GM10847 (cell line): ENCODE data around the gene AGBL1.

Source experiments
- POLR2A ChIP-seq: IDR thresholded peaks from 2 replicates; pipeline ENCODE4 v1.6.1; 2011; ENCODE audit not compliant: insufficient read length; ENCODE audit errors: extremely low read depth

Gene AGBL1

DNA sequence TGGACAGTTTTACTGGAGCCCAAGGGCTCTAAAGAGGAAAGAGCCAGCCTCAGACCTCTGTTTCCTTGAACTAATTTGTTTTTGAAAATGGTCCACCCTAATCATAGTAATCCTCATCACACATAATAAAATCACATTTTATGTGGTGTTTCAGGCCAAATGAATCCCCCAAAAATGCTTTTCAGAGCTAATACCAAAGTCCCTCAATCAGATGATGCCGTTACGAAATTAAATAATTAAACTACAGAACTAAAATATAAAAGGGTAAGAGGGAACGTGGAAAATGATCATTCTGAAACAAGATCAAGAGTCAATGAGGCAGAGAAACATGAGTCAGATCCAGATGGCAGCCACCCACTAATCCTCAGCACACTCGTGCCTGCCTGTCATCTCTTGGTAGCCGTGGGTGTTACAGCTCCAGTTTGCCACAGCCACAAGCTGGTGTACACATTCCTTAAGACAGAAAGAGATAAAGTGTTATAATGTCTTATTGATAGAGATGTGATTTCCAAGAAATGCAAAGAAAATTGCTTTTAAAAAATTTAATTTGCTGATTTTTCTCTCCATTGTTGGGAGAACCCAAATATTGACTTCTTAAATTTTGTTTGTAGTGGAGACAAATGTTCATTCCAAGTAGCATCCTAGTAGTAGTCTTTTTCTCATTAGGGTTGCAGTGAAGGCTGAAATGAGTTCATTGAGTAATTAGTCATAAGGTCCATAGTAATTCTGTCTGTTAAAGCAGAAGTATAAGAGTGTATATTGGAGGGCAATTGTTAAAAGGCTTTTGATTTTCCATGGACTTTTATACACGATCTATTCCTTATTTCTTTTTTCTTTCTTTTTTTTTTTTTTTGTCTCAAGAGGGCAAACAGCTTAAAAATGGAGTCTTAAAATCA, 104.2 kb downstream of the AGBL1 start:
- TF ChIP-seq POLR2A = no peak

DNA sequence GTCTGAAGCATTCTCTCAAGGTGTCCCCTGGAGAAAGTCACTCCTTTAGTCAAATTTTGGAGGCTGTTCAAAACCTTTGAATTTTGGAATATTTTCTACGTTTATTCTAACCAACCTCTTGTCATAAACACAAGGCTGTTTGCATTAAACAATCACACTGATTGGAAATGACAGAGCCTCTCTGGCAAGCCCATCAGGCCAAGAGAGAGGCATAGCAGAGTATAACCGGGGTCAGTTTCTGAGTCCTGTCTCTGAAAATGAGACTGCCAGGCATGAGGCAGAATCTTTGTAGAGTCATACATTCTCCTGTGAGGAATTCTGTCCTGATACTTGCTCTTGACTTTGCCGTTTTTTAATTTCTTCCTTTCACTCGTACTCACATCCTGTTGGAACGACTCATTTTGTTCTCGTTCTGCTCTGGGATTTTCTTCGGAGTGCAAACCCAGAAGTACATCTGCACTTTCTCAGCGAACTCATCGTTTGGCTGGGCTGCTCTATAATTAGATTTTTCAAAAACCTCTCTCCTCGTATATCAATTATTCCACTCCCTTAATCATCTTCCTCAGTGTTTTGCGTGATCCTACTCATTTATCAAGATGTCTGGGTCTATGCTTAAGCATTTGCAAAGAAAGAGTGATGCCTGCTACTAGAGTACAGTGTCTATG, 114.2 kb downstream of the AGBL1 start:
- TF ChIP-seq POLR2A = no peak

DNA sequence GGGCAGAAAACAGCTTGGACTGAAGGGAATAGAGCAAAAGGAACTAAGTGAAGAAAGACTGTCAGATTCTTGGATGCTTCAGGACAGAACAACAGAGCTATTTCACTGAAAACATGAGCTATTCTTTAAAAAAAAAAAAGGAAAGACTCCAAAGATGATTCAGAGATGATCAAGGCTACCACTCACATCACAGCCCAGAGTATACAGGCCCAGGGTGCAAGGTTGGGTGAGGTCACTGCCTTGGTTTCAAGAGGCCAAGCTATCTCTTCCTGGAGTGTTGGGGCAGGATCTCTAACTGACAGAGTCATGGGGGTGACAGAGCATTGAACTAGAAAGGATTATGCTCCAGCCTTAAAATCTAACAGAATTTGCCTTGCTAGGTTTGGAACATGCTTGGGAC, 118.1 kb downstream of the AGBL1 start:
- TF ChIP-seq POLR2A = no peak

DNA sequence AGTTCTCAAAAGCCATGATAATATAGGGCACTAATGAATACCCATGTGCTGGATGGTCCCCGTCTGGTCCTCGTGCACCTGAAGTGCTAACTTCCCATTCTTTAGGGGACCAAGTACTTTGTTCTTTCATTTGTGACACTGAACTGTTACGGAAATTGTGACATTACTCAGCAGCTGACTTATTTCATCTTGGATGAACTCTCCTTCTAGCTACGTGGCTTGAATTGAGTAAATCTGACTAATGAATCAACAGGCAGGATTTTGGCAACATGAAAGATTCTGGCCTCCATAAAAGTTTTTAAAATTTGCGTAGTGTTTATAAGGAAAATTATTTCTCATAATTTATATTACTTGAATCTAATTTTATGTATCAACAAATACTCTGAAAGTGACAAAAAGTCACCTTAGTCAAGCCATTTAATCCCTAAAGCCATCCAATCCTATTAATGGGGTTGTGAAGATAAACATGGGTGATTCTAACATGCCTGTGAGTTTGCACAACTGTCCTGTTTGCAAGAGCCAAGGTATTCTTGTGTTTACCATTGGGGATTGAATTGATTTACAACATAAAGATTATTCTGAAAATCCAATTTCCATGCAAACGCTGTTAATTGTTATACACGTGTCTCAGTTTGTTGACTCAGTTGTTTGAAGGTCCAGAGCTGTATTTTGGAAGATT, 119.9 kb downstream of the AGBL1 start:
- no peak for TF ChIP-seq POLR2A

DNA sequence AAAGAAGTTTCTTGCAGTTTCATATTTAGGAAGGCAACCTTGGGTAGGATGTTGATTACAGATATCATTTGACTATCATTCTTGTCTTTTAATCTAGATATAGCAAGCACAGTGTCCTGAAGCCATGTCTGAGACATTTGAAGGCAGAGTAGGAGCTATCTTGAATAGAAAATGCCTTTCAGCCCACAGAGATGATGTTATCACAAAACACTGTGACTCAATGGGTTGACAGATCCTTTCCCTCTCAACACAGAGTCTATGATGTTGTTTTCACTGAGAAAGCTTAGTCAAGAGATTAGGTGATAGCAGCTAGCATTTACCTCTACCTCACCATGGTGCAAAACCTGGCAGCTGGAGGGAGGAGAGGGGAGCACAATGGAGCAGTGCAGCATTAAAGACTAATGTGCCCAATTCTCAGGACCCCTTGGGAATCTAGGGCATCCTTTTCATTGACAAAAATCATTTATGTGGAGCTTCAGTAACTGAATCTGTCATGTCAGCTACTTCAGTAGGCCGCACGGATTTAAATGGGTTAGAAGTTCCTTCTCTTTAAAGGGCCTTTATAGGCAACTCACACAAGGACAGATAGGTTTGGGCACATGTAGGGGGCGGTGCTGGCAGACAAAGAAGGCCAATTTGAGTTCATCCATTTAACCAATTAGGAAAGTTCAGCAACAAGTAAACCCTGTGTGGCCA, 121.8 kb downstream of the AGBL1 start:
- no peak for TF ChIP-seq POLR2A

DNA sequence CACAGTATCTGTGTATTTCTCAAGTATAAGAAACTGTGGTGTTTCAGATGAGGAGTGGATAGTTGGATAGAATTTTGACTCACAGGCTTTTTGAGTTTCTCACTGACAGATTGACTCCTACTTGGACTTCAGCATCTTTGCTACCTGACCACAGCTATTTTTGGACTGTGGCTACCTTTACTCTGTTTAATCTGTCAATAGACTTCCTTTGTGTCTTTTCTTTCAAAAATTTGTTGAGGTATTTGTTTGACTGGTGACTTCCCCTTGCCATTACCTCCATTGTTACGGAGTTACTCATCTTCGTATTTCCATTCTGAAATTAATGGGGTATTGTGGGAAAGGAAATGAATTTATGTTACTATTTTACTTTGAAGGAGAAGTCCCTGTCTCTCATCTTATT, 123.8 kb downstream of the AGBL1 start:
- TF ChIP-seq POLR2A = no peak

DNA sequence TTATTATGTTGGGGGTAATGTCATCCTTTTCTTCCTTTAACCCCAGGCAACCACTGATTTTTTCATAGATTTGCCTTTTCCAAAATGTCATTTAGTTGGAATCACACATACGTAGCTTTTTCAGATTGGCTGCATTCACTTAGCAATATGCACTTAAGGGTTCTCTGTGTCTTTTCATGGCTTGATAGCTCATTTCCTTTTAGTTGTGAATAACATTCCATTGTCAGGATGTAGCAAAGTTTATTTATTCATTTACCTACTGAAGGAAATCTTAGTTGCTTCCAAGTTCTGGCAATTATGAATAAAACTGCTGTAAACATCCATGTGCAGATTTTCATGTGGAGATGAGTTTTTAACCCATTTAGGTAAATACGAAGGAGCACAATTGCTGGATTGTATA, 125.4 kb downstream of the AGBL1 start:
- no peak for TF ChIP-seq POLR2A

DNA sequence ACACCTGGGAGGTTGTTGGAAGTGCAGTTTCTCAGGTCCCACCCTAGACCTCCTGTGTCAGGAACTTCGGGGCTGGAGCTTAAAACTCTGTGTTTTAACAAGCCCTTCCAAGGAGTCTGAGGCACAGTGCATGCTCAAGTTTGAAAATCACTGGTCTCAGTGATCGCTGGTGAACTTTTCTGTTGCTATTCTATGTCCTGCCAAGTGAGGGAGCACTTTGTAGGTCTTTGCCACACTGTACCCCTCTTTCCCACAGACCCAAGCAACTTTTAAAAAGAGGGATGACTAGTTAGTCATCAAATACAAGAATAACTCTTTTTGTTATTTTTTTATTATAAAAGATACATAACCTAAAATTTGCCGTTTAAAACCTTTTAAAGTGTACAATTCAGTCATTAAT, 133.7 kb downstream of the AGBL1 start:
- TF ChIP-seq POLR2A = no peak

DNA sequence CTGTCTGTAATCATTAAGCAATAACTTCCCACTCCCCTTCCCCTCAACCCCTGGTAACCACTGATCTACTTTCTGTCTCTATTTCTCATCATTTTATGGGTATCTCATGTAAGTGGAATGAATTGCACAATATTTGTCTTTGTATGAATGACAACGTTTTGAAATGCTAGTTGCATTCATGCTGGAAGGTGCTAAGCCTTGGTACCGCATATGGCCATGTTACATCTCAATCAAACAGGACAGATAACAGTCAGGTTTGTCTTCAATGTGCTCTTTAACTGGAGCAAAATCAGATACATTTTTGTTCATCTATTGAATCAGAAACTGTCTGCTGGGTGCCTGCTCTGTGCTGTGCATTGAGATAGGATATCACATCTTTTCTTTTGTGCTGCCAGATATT, 134.2 kb downstream of the AGBL1 start:
- no peak for TF ChIP-seq POLR2A

DNA sequence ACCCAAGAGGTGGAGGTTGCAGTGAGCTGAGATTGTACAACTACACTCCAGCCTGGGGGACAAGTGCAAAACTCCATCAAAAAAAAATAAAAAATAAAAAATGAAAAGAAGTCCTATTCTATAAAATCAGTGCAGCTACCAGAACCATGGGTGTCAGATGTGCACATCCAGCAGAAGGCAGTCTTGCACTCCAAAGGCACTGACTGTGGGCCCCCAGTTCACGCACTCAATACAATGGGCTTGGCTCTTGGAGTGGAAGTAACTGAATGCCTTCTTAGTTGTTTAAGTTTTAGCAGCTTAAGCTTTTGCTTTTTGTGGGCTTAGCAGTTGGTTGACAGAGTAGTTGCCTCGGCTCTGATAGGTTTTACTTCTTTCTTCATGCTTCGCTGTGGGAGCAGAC, 141.4 kb downstream of the AGBL1 start:
- no peak for TF ChIP-seq POLR2A

DNA sequence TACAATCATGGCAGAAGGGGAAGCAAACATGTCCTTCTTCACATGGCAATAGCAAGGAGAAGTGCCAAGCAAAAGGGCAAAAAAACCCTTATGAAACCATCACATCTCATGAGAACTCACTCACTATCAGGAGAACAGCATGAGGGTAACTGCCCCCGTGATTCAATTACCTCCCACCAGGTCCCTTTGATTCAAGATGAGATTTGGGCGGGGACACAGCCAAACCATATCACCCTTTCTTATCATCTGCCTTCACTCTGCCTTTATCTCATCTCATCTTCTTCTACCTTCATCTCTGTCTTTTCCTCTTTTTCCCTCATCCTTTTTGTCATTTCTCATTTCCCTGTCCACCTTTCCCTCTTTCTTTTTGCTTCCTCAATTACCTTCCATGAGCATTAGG, 149.6 kb downstream of the AGBL1 start:
- TF ChIP-seq POLR2A = no peak

DNA sequence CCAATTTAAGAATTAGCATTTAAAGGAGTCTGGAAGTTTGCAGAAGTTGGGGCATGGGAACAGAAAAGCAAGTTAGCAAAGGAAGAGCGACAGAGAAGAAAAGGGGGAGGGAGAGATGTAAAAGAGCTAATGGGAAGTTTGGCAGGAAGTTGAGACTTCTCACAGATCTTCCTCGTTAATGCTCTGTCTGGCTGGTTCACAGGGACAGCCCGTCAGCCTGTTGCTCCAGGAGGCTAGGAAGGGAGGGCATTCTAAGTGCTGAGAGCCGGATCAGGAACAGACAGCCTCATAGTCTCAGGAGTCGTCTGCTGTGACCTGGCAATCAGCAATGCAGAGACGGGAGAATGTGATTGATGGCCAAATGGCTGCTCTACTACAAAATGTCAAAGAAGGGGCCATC, 150.3 kb downstream of the AGBL1 start:
- TF ChIP-seq POLR2A = no peak

DNA sequence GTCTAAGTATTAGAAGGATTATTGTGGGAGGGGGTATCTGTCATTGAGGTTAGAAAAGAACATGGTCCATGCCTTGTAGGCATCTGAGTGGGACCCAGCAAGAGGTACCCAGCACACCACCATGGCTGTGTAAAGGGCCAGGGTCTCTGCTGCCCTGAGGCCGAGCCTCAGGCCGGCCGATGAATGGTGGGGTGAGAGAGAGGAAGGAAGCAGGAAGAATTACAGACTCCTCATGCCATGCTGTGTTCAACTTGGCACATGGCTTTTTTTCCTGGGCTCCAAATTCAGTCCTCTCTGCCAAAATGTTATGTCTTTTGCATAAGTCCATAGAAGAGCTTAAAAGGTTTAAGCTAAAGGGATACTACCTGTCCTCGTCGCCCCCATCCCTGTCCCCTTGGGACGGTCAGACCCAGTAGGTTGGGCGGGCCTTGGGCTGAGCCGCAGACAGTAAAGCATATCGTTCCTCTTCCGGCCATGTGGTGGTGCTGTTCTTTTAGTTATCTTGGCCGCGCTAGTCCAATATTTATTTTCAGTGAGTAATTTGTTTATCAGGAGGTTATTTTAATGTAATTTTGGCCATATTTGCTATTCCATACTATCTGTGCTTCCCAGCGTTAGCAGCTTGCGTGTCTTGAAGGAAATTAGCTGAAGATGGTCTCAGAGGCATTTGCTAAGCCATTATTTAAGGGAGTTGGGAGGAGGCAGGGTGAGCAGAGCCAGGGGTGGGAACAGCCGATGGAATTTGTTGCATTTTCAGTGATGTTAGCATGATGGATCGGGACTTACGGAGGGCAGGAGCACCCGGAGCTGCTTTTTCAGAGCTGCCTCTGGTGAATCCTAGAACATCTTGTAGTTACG, 152.4 kb downstream of the AGBL1 start:
- TF ChIP-seq POLR2A = no peak

DNA sequence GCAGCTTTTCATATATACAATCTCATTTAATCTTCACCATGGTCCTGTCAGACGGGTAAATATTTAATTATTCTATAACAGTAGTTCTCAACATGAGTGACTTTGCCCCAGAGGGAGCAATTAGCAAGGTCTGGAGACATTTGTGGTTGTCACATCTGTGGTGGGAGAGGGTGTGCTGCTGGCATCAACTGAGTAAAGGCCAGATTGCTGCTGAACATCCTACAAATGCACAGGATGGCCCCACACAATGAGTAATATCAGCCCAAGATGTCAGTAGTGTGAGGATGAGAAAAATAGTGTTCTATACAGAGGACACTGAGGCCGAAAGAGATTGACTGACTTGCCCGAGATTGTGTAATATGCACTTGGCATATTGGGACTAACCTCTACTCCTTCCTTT, 156.0 kb downstream of the AGBL1 start:
- no peak for TF ChIP-seq POLR2A
